ENCODE measurements around the gene MBD6. TPM values are rescaled to one million over a fixed set of nuclear protein-coding genes. Genes with fewer than 3 reads are reported as not detected.

MBD6 gene
- total RNA-seq, 1 experiment from 2014 or later: 66.8 TPM

- H4K5ac ChIP-seq (ENCODE audit: insufficient read length, low read depth, low read length): no peak overlapping the region
- H2BK5ac ChIP-seq (ENCODE audit: insufficient read length, low read length): no peak overlapping the region
- peak overlapping the region in 1 of 3 experiments; percentile 53; a peak in 2 of 7 replicates for H3K27ac Mint-ChIP-seq
- H3K23me2 ChIP-seq (ENCODE audit: insufficient read length, low read depth, low read length, poor library complexity, severe bottlenecking): peaks cover 11% of the 10 kb centered on the region
- H3K27me3 Mint-ChIP-seq (ENCODE audit: low read depth): 0 out of 2 replicates have a peak, but pooled peaks cover 2% of the 10 kb centered on the region
- no peaks in the 10 kb centered on the region for H3K79me1 ChIP-seq (ENCODE audit: insufficient read depth, low read depth, low read length, poor library complexity, severe bottlenecking)
- H3K4me1 Mint-ChIP-seq: peaks cover 14 to 18% of the 10 kb centered on the region in 2 experiments
- no peak overlapping the region for H4K91ac ChIP-seq (ENCODE audit: insufficient read length, low read depth, low read length)
- no CpG with 5 or more reads among the region's 11 CpGs for WGBS (ENCODE audit: extremely low coverage, insufficient read length, low lambda C conversion rate)
- H2BK120ac ChIP-seq (ENCODE audit: low read depth, low read length, poor library complexity, severe bottlenecking): no peak overlapping the region
- 0 out of 2 replicates have a peak, but pooled peaks cover 1% of the 10 kb centered on the region for H3K79me2 ChIP-seq (ENCODE audit: insufficient read depth, low read length)
- DNase-seq: no peak
- no peaks in the 10 kb centered on the region for H3K9me3 Mint-ChIP-seq
- H3K27me3 ChIP-seq (ENCODE audit: insufficient read depth, low read length): no peaks in the 10 kb centered on the region
- H2BK12ac ChIP-seq (ENCODE audit: insufficient read length, low read depth, low read length): no peak overlapping the region
- H3K14ac ChIP-seq (ENCODE audit: insufficient read depth, low read length): no peak overlapping the region
- no peak overlapping the region for H2BK20ac ChIP-seq (ENCODE audit: low read depth, low read length, poor library complexity, severe bottlenecking)
- no peak overlapping the region for H4K8ac ChIP-seq (replicated peaks; ENCODE audit: insufficient read length, low read depth, low read length)
- no peak overlapping the region for H2AFZ ChIP-seq (ENCODE audit: low read length)
- H3K4me1 ChIP-seq (ENCODE audit: insufficient read depth, low read length): no peaks in the 10 kb centered on the region; the same call in 1 of the 2 replicates
- no peak overlapping the region for H3K23ac ChIP-seq (ENCODE audit: insufficient read length, low read depth, low read length)
- H2BK15ac ChIP-seq (ENCODE audit: low read depth, low read length): no peak overlapping the region
- H3K27ac ChIP-seq (ENCODE audit: insufficient read length, low read depth, low read length): no peak overlapping the region
- no peak overlapping the region for H3K4me2 ChIP-seq (ENCODE audit: insufficient read depth, insufficient read length, low read length)
- no peak overlapping the region for H3K56ac ChIP-seq (ENCODE audit: insufficient read length, low read depth, low read length)
- no peak overlapping the region for H3K18ac ChIP-seq (ENCODE audit: insufficient read length, low read depth, low read length)
- no peaks in the 10 kb centered on the region for H3K9me3 ChIP-seq (ENCODE audit: control insufficient read depth, low read depth, low read length)
- H3K4ac ChIP-seq (ENCODE audit: low read depth, low read length): no peak overlapping the region
- H4K20me1 ChIP-seq (ENCODE audit: control insufficient read depth, insufficient read depth, insufficient read length): no peaks in the 10 kb centered on the region
- TF ChIP-seq CTCF (conservative IDR thresholded peaks at IDR 0.05): no peak
- no peak overlapping the region for H3K9ac ChIP-seq (ENCODE audit: extremely low read depth, insufficient read length, low read length)
- no peak overlapping the region for H3T11ph ChIP-seq (ENCODE audit: low read length)
- H3K4me3 Mint-ChIP-seq: no peak overlapping the region
- no peak overlapping the region for H2AK5ac ChIP-seq (ENCODE audit: insufficient read length, low read length)
- peaks cover 66 to 83% (median 77%) of the 10 kb centered on the region in 3 experiments for H3K36me3 Mint-ChIP-seq (ENCODE audit: insufficient read depth in 1 of 3, low read depth in 3 of 3)
Measured at GRCh38 chr12:57515934-57516541, 6.6 kb upstream of the MBD6 start.

Measured in H9 (cell line).